ENCODE results near the gene PPP2CA.

Gene PPP2CA

DNA sequence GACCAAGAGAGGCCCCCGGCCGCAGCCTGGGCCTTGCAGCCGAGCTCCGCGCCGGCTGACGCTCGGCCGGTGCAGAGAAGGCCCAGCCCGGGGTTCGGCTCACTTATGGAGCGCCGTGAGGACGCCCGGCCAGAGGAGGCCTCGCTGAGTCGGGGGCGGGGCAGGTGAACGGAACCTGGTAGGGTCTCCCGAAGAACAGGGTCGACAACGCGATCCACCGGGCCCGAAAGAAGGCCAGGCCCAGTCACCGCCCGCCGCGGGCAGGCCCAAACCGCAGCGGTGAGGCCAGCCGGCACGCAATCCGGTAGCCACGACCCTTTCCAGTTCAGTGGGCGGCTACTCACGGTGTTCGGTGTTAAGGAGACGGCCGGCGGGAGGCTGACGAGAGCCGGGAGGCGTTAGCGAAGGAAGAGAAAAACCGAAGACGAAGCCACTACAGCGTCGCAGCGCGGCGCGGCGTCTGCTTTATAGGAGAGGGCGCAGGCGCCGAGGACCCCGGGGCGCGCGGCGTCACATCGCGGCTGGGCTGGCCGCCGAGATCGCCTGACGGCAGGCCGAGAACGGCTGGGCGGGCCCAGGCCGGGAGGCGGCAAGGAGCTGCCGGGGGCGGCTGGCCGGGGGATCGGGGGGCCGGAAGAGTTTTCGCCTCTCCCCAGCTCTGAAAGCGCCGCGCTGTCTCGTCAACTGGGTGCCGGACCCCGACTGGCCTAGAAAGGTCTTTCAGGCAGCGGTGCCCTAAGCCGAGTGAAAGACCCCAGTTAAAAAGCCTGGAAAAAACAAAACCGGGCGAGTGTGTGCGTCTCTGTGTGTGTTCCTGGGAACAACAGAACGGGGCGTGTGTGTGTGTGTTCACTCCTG, 49.1 kb downstream of the PPP2CA start, which contains the start of gene SKP1:
Gene SKP1, minus strand, starts transcription at position 440 of the 858 bp plus-strand sequence. CDS start 2,928 bp downstream, outside the sequence.
- peak within 1 kb of the TSS; percentile 91 for H2AFZ ChIP-seq (ENCODE audit: low read depth, low read length, severe bottlenecking)
- H3K9ac ChIP-seq (ENCODE audit: low read length): peak within 1 kb of the TSS; percentile 87
- peaks cover 9% of the 10 kb centered on the region for H3F3A ChIP-seq (ENCODE audit: insufficient read depth)
- H3K4me3 ChIP-seq (ENCODE audit: insufficient read depth, low read length, poor library complexity, severe bottlenecking): peak within 1 kb of the TSS; percentile 79
- no peaks in the 10 kb centered on the region for H3K27me3 ChIP-seq (ENCODE audit: low read length)
- H3K36me3 ChIP-seq (ENCODE audit: low read length): no peaks in the 10 kb centered on the region
- no peaks in the 10 kb centered on the region for H3K9me3 ChIP-seq (ENCODE audit: insufficient read depth, low read length)
- peaks cover 36% of the 10 kb centered on the region for H3K79me2 ChIP-seq (ENCODE audit: insufficient read depth, low read length)
- H4K20me1 ChIP-seq (ENCODE audit: low read depth, low read length): peaks cover 9% of the 10 kb centered on the region; the same call in 1 of the 2 replicates
- TF ChIP-seq EZH2phosphoT487 (conservative IDR thresholded peaks at IDR 0.05; ENCODE audit: low read length): no peak
- no peak for TF ChIP-seq CTCF (IDR thresholded peaks at IDR 0.05; ENCODE audit: insufficient read depth, low read length, poor library complexity, severe bottlenecking)
- no peaks in the 10 kb centered on the region for H3K9me2 ChIP-seq (replicated peaks; ENCODE audit: insufficient read depth, low read length)
- peak within 1 kb of the TSS; percentile 78 for H3K27ac ChIP-seq (ENCODE audit: low read depth, low read length)
- H3K4me2 ChIP-seq (ENCODE audit: low read depth, low read length, poor library complexity, severe bottlenecking): peak within 1 kb of the TSS; percentile 99

DNA sequence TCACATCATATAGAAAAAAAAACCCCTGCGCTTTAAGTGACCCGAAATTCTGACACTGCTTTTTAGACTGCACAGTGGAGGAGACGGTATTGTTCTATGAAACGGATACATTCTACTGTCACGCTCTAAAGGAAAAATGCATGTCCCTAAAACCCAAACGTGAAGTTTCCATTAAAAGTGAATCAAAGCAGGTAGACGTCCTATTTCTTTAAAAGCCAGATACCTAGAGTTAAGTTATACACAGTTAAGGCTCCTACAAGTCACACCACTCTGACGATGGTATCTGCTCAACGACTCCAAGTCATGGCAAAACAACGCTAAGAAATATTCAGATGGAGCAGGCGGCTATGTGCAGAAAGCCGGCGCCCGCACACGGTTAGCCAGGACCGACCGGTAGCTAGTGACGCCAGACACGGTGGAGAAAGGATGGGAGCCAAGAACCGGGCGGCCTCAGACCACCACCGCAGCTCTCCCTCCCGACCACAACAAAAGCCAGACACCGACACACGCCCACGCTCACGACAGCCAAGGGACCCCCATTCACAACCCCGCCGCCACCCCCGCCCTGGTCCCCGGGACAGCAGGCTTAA, 49.9 kb downstream of the PPP2CA start:
- Histone ChIP-seq H3K4me2 (ENCODE audit: low read depth, low read length, poor library complexity, severe bottlenecking) (peak overlapping the region; percentile 99), H3K4me3 (ENCODE audit: insufficient read depth, low read length, poor library complexity, severe bottlenecking) (peak overlapping the region; percentile 79), H3K79me2 (ENCODE audit: insufficient read depth, low read length) (peaks cover 36% of the 10 kb centered on the region), H3K9me3 (ENCODE audit: insufficient read depth, low read length) (no peaks in the 10 kb centered on the region), H3K9ac (ENCODE audit: low read length) (peak overlapping the region; percentile 87), H4K20me1 (ENCODE audit: low read depth, low read length) (peaks cover 9% of the 10 kb centered on the region; the same call in 1 of the 2 replicates), H3K27me3 (ENCODE audit: low read length) (no peaks in the 10 kb centered on the region), H3K36me3 (ENCODE audit: low read length) (0 out of 2 replicates have a peak, but pooled peaks cover 2% of the 10 kb centered on the region), H3K27ac (ENCODE audit: low read depth, low read length) (peak overlapping the region; percentile 78), H3K9me2 (replicated peaks; ENCODE audit: insufficient read depth, low read length) (no peaks in the 10 kb centered on the region), H2AFZ (ENCODE audit: low read depth, low read length, severe bottlenecking) (no peak overlapping the region), H3F3A (ENCODE audit: insufficient read depth) (peaks cover 9% of the 10 kb centered on the region)
- no peak for TF ChIP-seq CTCF (IDR thresholded peaks at IDR 0.05; ENCODE audit: insufficient read depth, low read length, poor library complexity, severe bottlenecking)
- TF ChIP-seq EZH2phosphoT487 (conservative IDR thresholded peaks at IDR 0.05; ENCODE audit: low read length): no peak

DNA sequence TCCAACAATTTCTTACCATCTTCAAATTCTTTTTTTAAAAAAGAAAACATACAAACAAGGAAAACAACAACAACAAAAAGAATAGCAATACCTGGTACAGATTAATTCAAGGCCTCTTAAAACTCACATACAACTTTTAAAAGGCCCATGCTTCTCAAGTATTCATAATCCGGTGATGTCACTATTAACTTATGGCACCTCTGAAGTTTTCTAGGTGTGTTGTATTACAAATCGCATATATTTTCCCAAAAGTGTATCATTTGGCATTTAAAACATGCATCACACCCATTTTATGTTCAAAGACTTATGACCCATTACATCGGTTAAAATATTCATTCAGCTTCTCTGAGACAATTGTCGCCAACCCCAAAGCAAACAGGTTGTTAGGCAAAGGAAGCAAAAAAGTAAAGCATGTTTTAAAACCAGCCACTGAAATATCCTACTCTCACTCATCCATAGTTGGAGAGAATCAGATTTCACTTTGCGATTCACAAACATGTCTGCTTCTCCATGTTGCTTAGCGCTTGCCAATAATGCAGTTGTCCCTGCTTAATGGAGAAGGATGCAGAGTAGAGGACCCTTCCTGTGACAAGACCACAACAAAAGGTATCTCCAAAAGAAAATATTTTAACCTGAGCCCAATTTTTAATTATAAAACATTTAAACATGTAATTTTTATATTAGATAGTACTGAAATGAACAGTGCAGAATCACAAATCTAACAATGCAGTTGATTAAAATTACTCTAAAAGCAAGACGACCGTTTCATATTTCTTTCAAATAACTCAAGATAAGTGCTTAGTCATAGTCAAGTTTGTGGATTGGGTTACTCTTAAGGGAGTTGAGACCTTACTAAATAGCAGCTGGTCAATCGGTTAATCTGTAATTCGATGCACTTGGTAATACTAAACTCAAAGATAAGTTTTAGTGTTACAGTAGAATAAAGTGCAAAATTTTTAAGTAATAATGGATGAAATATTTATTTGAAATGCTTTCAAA, 50.7 kb downstream of the PPP2CA start:
- no peaks in the 10 kb centered on the region for H3K9me3 ChIP-seq (ENCODE audit: insufficient read depth, low read length)
- H3K79me2 ChIP-seq (ENCODE audit: insufficient read depth, low read length): peaks cover 41% of the 10 kb centered on the region
- peak overlapping the region; percentile 79 for H3K4me3 ChIP-seq (ENCODE audit: insufficient read depth, low read length, poor library complexity, severe bottlenecking)
- TF ChIP-seq CTCF (IDR thresholded peaks at IDR 0.05; ENCODE audit: insufficient read depth, low read length, poor library complexity, severe bottlenecking): no peak
- TF ChIP-seq EZH2phosphoT487 (conservative IDR thresholded peaks at IDR 0.05; ENCODE audit: low read length): no peak
- no peaks in the 10 kb centered on the region for H3K27me3 ChIP-seq (ENCODE audit: low read length)
- H3F3A ChIP-seq (ENCODE audit: insufficient read depth): peaks cover 9% of the 10 kb centered on the region
- peak overlapping the region; percentile 99 for H3K4me2 ChIP-seq (ENCODE audit: low read depth, low read length, poor library complexity, severe bottlenecking)
- H3K9me2 ChIP-seq (replicated peaks; ENCODE audit: insufficient read depth, low read length): no peaks in the 10 kb centered on the region
- 0 out of 2 replicates have a peak, but pooled peaks cover 2% of the 10 kb centered on the region for H3K36me3 ChIP-seq (ENCODE audit: low read length)
- peak overlapping the region; percentile 78; the same call in 1 of the 2 replicates for H3K27ac ChIP-seq (ENCODE audit: low read depth, low read length)
- H4K20me1 ChIP-seq (ENCODE audit: low read depth, low read length): peaks cover 9% of the 10 kb centered on the region; the same call in 1 of the 2 replicates
- H3K9ac ChIP-seq (ENCODE audit: low read length): peak overlapping the region; percentile 87
- H2AFZ ChIP-seq (ENCODE audit: low read depth, low read length, severe bottlenecking): no peak overlapping the region
